Tibial artery (tissue), 4 donors: ENCODE results near the gene NCCRP1.

Experiments used
- DNase-seq, 2 donors: peaks; one replicate each; pipeline ENCODE4 v3.0.0-alpha.2; 2019
- H3K27ac ChIP-seq, 2 donors: fragments of 200-600 bp; sonication (generic) in 1 of 2; 1 replicate in 1 of 2; 2 replicates in 1 of 2; pipeline ENCODE4 v1.5.1; 2018 to 2019; ENCODE audit warnings: mild to moderate bottlenecking in 1 of 2
- H3K27me3 ChIP-seq, 2 donors: fragments of 200-600 bp; sonication (generic) in 1 of 2; one replicate each; pipeline versions ENCODE4 v1.5.1 to v1.6.0; 2016 to 2019
- H3K36me3 ChIP-seq, 3 donors: fragments of 200-600 bp; sonication (generic) in 2 of 3; one replicate each; pipeline ENCODE4 v1.5.1; 2016 to 2019; ENCODE audit warnings: mild to moderate bottlenecking in 2 of 3
- H3K4me1 ChIP-seq, 4 donors: fragments of 200-600 bp; sonication (generic) in 2 of 4; 1 replicate in 3 of 4; 2 replicates in 1 of 4; pipeline ENCODE4 v1.5.1; 2016 to 2019
- H3K4me3 ChIP-seq, 2 donors: fragments of 200-600 bp; sonication (generic) in 1 of 2; 1 replicate in 1 of 2; 2 replicates in 1 of 2; pipeline ENCODE4 v1.5.1; 2018 to 2019; ENCODE audit warnings: mild to moderate bottlenecking in 2 of 2
- H3K9me3 ChIP-seq, 3 donors: fragments of 200-600 bp; sonication (generic) in 1 of 3; one replicate each; pipeline ENCODE4 v1.5.1; 2016 to 2019
- CTCF ChIP-seq, 2 experiments: fragments of 200-600 bp in 1 of 2; fragments of 450-650 bp in 1 of 2; IDR thresholded peaks; one replicate each; pipeline ENCODE4 v1.5.1; 2017 to 2019; ENCODE audit warnings: antibody characterized with exemption in 2 of 2, mild to moderate bottlenecking in 1 of 2, moderate library complexity in 1 of 2
- intact Hi-C: fragments of 100-400 bp; cut with DNase I; formaldehyde crosslinking; loops from one replicate; pipeline ENCODE4 v1.15.0; 2023; ENCODE audit warnings: low total_unique reads

Gene NCCRP1

DNA sequence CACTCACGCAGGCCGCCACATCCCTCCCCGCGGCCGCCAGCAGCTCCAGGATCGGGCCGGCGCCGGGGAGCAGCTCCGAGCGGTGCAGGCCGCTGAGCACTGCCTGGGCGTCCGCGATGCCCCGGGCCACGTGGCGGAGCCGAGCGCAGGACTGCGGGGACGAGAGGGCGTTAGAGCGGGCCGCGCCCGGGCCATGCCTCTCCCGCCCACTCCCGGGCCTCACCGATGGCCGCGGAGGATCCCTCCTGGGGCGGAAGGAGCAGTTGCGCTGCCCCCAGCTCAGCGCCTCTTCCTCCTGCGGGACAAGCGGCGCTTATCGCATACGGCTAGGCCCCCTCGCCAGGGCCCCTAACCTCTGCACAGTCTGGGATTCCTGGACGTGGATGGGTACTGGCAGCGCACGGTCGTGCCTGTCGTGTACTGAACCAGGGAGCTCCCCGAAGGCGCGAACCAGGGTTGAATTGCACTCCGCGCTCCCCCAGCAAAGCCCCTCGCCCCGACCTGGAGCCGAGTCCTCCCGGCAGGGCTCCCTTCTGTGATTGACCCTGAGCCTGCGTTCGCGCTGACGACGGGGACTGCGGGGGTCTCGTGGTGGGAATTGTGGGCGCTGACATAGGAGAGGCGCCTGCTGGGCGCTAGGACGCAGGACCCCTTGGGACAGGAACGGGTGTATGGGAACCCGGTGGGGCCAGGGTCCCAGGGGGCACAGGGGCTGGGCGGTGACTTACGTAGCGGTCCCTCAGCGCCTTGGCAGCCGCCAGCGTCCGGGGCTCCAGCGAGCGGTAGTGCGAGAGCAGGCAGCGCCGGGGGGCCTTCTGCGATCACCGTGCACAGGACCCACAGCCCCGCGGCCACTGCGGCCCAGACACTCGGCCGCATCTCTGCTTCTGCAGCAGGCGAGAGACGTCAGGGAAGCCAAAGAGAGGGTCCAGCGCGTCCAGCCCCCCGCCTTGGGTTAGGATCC is 51.2 kb downstream of the NCCRP1 start:
- intact Hi-C loops = no loop called here
- Histone ChIP-seq H3K27ac (no peak overlapping the region), H3K36me3 (no peaks in the 10 kb centered on the region), H3K27me3 (peaks cover 0 to 60% of the 10 kb centered on the region in 2 donors), H3K4me1 (peaks cover 0 to 13% (median 5%) of the 10 kb centered on the region in 4 donors), H3K4me3 (no peak overlapping the region), H3K9me3 (no peaks in the 10 kb centered on the region)
- DNase-seq = no peak
- TF ChIP-seq CTCF (IDR thresholded peaks at IDR 0.05) = no peak

DNA sequence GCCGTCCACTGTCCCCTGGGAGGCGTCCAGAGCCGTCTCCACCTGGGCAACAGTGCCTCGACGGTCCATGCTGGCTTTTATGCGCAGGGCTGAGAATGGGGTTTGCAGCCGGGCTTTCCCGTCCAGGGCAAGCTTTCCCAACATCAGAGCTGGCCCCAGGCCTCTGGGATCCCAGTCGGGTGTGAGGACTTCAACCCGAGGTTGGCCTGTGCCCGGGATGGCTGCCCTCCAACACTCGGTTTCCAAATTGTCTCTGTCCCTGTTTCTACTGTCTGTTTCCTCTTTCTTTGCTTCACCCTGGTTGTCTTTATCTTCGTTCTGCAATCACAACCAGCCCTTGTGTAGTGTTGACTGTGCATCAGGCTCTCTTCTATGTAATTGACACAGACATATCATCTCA is 52.0 kb downstream of the NCCRP1 start, which contains the start of gene IFNL4:
Gene IFNL4, minus strand, starts transcription at position 51 of the 400 bp plus-strand sequence.
- Histone ChIP-seq H3K9me3 (no peaks in the 10 kb centered on the region), H3K4me1 (peaks cover 0 to 13% (median 5%) of the 10 kb centered on the region in 4 donors), H3K36me3 (no peaks in the 10 kb centered on the region), H3K27me3 (peaks cover 0 to 56% of the 10 kb centered on the region in 2 donors), H3K4me3 (no peak within 1 kb of the TSS), H3K27ac (no peak within 1 kb of the TSS)
- TF ChIP-seq CTCF (IDR thresholded peaks at IDR 0.05) = no peak
- intact Hi-C loops = no loop called here
- DNase-seq = no peak

DNA sequence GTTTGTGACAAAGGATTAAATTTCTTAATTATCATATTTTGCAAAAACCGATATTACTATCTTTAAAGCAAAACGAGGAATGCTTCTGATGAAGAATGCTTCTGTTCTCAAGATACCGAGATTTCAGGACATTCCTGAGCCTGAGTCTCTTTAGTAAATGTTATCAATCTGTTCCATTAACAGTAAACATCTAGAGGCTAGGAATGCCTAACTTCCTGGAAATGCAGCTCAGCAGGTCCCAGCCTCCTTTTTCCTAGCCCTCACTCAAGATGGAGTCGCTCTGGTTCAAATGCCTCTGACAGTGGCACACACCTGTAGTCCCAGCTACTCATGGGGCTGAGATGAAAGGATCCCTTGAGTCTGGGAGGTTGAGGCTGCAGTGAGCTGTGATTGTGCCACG is 54.3 kb downstream of the NCCRP1 start:
- intact Hi-C loops = no loop called here
- Histone ChIP-seq H3K9me3 (no peaks in the 10 kb centered on the region), H3K27ac (no peak overlapping the region), H3K4me1 (peaks cover 0 to 13% (median 5%) of the 10 kb centered on the region in 4 donors), H3K4me3 (no peak overlapping the region), H3K36me3 (no peaks in the 10 kb centered on the region), H3K27me3 (peaks cover 0 to 55% of the 10 kb centered on the region in 2 donors)
- no peak for TF ChIP-seq CTCF (IDR thresholded peaks at IDR 0.05)
- DNase-seq = no peak
